NK-92 (cell line): Measurements from ENCODE around the gene PHACTR1.
"Not testable (repeated sequence)": the region's sequence is repeated elsewhere in the genome, so short reads cannot be mapped to it uniquely, and the experiment has no call there.

Experiments used
- DNase-seq: peaks from one replicate; lab custom pipeline; 2025; ENCODE audit not compliant: unreplicated experiment; lab: John Stamatoyannopoulos, UW

PHACTR1 gene

DNA sequence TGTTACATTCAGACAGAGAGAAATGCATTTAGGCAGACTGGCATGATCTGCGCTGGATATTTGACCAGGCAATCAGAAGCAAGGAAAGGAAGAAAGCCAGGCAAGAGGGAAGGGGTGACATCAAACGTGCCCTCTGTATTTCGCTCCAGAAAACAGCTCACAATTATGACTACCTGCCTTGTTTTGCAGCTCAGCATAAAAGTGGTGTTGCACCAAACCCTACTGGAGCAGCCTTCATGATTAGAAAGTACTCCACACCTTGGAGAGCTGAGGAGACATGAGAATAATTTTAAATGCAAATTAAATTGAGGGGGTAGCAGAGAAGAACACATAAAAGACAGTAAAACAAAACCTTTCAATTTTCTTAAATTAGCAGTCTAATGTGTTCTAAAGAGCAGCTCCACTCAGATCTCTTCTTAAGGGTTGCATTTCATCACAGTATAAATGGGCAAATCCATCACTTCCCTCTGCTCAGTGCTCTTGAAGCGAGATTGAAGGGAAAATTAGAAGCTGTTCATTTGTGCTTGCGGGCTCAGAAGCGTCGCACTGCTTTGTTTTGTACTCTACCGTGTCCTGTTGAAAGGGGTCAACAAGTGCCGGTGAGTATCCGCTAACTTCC is at the start of gene PHACTR1:
TSS of gene PHACTR1 (plus strand) at position 470 of the 619 bp plus-strand sequence.
- no peak for DNase-seq

DNA sequence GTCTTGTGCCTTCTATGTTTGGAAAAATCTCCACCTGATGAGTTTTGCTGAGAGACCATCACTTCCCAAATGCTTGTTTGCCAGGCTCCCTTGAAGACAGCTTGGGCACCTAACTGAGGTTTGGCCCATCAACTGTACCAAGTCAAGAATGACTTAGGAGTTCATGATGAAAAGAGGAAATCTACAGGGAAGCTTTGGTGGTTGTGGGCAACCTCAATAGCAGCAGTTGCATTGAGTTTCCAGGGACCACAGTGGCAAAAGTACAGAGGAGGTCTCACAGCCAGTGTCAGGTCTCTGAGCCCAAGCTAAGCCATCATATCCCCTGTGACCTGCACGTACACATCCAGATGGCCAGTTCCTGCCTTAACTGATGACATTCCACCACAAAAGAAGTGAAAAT is 49.7 kb upstream of the PHACTR1 start:
- no peak for DNase-seq

DNA sequence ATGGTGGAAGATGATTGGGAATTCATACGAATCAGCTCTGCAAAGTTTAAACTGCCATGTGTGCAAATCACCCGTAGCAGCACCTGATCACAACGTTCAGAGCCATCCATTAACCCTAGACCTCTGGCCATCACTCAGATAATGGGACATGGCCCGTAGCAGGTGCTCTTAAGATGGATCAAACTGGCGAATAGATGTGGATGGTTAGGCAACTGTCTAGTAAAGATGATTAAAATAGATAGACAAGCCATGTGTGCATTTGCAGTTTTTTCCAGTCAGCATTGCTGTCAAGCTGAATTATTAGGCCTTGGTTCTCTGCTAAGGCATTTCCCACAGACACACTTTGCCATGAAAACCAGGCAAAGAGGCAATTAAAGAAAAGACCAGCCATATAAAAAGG is 40.6 kb upstream of the PHACTR1 start:
- DNase-seq = no peak

GRCh38 chr6:12679341-12679740 is 37.2 kb upstream of the PHACTR1 start:
- no peak for DNase-seq

DNA sequence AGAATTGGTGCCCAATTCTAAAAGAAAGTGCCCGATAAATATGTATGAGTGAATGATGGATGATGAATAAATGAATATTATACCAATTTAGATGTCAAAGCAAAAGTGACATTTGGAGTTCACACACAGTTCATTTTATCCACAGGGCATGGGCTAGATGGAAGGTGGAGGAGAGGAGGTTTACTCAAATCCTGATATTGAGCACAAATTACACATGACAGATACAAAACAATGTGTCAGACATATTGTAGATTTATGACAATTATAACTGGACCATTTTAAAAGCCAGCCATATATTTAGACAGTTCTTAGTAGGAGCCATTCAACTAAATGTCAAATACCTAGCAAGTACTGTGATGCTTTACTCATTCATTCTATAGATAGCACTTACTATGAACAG is 23.4 kb upstream of the PHACTR1 start:
- no peak for DNase-seq

DNA sequence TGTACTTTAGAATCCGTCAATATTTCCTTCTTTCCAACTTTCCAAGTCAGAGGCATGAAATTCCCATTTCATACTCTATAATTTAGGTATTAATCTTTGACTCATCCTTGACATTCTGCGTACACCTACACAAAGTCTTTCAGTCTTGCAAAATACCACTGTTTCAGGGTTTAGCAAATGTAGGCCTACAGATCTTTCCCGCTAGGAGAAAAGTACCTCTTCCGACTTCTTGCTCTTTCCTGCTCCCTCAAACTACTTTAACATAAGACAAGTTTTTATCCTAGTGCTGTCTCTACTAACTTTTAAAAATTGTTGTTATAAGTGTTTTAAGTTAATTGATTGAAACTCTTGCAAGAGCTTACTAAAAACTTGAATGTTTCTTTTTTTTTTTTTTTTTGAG is 18.3 kb upstream of the PHACTR1 start:
- no peak for DNase-seq

DNA sequence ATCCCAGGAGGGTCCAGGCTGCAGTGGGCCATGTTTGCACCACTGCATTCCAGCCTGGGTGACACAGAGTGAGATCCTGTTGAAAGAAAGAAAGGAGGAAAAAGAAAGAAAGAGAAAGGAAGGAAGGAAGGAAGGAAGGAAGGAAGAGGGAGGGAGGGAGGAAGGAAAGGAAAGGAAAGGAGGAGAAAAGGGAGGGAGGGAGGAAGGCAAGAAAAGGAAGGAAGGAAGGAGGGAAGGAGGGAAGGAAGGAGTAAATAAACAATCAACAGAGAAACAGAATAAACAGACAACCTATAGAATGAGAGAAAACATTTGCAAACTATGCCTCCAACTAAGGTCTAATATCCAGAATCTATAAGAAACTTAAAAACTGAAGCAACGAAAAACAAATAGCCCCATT is 11.6 kb upstream of the PHACTR1 start:
- no peak for DNase-seq

GRCh38 chr6:12709116-12709515 is 7.5 kb upstream of the PHACTR1 start:
- no peak for DNase-seq

DNA sequence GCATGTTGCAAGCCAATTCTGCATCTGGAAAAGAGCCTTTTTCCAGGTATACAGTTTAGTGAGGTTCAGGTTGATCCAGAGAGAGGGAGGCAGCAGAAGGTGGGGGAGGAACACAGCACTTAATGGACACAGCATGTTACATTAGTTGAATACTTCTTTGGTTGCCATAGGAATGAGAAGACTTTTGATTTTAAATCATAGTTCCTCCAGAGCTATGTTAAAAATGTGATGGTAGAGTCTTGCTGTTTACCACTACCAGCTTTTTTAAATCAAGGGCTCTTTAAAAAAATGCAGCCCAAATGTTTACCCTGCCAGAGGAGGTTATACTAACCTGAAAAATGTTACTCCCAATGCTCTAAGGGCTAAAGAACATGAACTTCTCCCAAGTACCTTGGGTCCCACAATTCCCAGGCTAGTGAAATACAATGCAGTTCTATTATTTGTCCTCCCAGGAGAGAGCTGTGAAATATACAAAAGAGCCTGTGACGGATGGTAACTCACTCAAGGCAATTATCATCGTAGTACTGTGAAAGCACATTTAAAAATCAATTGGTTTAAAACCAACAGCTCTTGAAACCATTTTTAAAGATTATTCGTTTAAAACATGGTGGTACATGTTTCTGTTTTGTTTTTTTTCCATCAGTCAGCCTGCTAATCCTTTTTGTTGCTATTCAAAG is 6.9 kb upstream of the PHACTR1 start:
- no peak for DNase-seq

DNA sequence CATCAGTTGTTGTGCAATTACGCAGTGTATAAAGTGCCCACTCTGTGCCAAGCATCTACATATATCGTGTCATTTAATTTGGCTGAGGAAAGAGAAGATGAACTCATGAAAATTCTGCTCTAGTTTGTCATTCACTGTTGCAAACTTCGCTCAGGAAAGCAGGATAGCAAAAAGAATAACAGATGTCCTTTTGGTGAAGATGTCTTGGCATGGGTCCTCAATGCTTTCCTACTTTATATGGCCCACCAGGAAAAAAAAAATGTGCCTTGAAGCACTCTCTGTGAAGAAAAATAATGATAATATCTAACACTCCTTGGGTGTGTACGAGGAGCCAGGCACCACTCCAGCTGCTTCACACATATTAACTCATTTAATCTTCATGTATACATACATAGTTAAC is 5.6 kb upstream of the PHACTR1 start:
- no peak for DNase-seq

DNA sequence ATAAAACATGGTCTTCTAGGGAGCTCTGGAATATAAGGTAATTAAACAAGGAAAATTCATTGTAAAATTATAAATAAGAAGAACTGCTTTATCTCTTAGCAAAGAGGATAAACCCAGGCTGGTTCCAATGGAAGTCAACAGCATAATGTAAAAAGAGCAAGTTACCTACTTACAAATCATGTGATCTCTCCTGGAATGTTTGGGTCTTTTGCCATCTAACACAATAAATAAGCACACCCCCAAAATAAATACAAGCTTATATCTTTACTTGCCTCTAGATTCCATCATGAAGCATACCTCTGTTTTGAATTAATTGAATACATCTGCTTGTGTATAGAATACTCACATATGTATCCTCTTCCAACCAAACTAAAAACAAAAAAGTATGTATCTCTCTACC is 2.5 kb upstream of the PHACTR1 start:
- DNase-seq = no peak

DNA sequence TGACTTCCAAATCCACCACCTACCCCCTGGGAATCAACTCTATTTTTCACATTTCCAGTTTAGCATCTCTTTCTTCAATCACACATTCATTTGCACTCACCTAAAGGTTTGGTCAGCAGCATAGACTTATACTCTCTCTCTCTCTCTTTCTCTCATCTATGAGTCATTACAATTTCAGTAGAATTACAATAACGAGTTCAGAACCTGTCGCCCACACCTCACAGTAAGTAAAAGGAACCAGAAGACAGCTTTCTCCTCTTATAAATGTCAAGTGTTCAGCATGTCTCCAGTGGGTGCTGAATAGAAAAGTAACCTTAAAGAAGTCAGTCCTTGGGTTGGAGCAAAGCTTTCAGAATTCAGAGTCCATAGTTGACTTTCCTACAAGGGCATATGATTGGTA is 1.1 kb upstream of the PHACTR1 start:
- no peak for DNase-seq

DNA sequence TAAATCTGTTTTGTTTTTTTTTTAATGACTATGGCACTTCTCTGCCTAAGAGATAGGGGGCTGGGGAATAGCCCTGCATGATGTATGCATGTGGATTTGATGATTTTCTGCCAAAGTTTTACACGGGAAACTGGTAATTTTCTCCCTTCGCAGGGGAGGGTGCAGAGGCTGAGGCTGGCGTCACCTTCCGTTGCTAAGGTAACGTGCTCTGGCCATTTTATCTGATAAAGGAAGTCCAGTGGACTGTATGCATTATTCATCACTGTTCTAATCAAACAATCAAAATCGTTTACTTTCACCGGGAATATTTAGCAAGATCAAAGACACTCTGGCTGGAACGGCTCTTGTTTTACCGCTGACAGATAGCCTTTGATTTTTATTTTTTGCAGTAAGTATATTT is 789 bp downstream of the PHACTR1 start:
- no peak for DNase-seq

DNA sequence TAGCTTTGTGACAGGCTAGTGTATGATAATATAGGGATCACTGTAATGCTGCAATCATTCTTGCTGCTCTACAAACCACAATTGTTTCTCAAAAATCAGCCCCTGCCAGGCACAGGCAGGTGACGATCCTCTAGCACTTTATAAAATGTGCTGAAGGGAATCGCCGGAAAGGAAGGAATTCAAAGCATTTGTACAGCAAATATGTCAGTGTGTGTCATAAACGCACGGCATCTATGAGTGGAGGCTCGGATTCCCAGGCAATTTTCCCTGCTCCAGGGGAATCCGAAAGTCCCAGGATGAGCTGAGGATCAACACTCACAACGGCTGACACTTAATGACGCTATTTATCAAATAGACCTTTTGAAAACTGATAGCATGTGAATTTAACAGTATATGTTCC is 1.4 kb downstream of the PHACTR1 start:
- no peak for DNase-seq

DNA sequence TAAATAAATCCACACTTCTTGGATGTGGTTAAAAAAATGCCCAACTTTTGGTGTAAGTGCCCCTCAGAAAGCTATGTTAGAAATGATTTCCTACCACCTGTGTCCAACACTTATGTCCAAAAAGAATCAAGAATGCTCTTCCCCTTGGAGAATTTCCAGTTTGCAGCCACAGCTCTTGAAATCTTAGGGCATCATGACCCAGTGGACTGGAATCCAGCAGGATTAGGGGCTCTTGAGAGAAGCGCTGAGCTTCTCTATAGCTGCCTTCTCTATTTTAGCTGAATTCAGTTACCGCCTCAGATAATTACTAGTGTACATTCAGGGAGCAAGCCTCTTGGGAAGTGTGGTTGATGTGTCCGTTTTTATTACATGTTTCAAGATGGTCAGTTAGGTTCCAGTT is 2.5 kb downstream of the PHACTR1 start:
- DNase-seq = no peak

DNA sequence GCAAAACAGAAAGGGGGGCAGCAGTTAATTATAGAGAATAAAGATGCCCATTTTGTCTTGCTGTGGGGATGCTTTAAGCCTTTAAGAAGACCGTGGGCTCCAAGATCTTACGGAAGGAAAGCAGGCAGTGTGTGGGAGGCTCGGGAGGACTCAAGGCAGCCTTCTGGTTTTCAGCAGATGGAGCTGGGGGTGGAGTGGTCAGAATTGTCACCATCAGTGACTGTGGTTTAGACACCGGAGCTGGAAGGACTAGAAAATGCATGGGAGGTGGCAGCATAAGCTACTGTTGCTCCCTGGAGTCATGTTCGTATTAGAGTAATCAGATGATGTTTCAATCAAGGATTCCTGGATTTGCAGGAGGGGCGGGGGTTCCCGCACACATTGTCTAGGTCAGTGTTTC is 3.7 kb downstream of the PHACTR1 start:
- no peak for DNase-seq

- no peak for DNase-seq
Measured at GRCh38 chr6:12725263-12725662, 8.7 kb downstream of the PHACTR1 start.

DNA sequence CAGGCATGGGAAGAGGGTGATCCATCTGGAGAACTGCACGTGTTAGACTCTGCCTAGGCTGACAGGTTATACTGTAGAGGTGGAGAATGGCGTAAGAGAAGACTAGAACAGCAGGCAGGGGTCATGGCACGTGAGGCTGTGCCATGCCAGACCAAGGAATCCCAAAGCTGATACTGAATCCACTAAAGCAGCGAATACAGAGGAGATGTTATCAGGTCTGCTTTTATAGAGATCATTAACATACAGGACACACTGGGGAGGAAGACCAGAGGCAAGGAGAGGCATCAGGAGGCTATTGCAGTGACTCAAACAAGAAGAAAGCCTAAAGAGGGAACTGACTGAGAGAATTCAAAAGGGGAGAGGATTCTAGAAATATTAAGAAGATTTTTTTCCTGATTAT is 12.9 kb downstream of the PHACTR1 start:
- no peak for DNase-seq

DNA sequence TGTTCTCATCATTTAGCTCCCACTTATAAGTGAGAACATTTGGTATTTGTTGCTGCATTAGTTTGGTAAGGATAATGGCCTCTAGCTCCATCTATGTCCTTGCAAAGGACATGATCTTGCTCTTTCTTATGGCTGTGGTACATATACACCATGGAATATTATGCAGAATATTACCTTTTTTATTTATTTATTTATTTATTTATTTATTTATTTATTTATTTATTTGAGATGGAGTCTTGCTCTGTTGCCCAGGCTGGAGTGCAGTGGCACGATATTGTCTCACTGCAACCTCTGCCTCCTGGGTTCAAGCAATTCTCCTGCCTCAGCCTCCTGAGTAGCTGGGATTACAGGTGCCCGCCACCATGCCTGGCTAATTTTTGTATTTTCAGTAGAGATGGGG is 14.2 kb downstream of the PHACTR1 start:
- DNase-seq = not testable (repeated sequence)

- no peak for DNase-seq
Measured at GRCh38 chr6:12733876-12734275, 17.3 kb downstream of the PHACTR1 start.

GRCh38 chr6:12735786-12736185 is 19.2 kb downstream of the PHACTR1 start:
- DNase-seq = no peak

DNA sequence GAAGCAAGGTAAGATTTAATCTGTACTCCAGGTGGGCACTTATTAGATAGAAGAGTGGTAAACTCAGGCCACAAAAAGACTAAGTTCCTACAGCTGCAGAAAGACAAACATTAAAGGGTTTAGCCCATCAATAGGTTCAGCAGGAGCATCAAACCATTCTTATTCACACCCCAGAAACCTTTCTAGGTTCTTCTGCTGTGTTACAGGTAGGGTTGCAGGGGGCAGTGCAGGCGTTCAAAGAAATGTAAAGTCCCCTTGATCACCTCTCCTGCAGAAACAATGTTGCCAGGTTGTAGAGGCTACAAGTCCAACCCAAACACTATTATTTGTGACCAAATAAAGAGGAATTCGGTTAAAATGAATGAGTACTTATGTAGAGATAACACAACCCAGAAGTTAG is 31.8 kb downstream of the PHACTR1 start:
- DNase-seq = no peak
